SK-N-SH treated with all-trans-retinoic acid at 6 μM for 48 hours (cell line): ENCODE results near the gene BABAM2.

Experiments
- ATAC-seq: fragments of 200-7000 bp; cut with Tn5 transposase; 3 replicates; pipeline ENCODE4 v1.9.1; 2020; ENCODE audit warnings: mild to moderate bottlenecking, moderate library complexity
- ARNTL ChIP-seq: fragments of 450-650 bp; formaldehyde crosslinking; IDR thresholded peaks from 2 replicates; pipeline ENCODE4 v1.5.0; 2020; ENCODE audit warnings: low read depth, mild to moderate bottlenecking, moderate library complexity, borderline replicate concordance
- BACH2 ChIP-seq: fragments of 250-450 bp; sonication (Bioruptor Pico); IDR thresholded peaks from 2 replicates; pipeline ENCODE4 v1.9.0; 2021; ENCODE audit warnings: mild to moderate bottlenecking, borderline replicate concordance
- CREB5 ChIP-seq: fragments of 250-450 bp; sonication (Bioruptor Pico); IDR thresholded peaks from 2 replicates; pipeline ENCODE4 v1.5.1; 2020; ENCODE audit warnings: low read depth, mild to moderate bottlenecking, moderate library complexity
- CSDC2 ChIP-seq: fragments of 250-450 bp; sonication (Bioruptor Pico); IDR thresholded peaks from 2 replicates; pipeline ENCODE4 v1.5.0; 2020; ENCODE audit warnings: mild to moderate bottlenecking, moderate library complexity
- ESRRG ChIP-seq: fragments of 250-450 bp; sonication (Bioruptor Pico); IDR thresholded peaks from 2 replicates; pipeline ENCODE4 v1.6.1; 2021; ENCODE audit warnings: mild to moderate bottlenecking
- GLIS3 ChIP-seq: fragments of 250-450 bp; sonication (Bioruptor Pico); IDR thresholded peaks from 2 replicates; pipeline ENCODE4 v1.5.0; 2020; ENCODE audit warnings: mild to moderate bottlenecking, moderate library complexity
- ISL1 ChIP-seq: fragments of 250-450 bp; sonication (Bioruptor Pico); IDR thresholded peaks from 2 replicates; pipeline ENCODE4 v2.1.2; 2022; ENCODE audit warnings: mild to moderate bottlenecking, moderate library complexity
- OSR1 ChIP-seq: fragments of 250-450 bp; sonication (Bioruptor Pico); IDR thresholded peaks from 2 replicates; pipeline ENCODE4 v1.8.0; 2022; ENCODE audit warnings: moderate library complexity, mild to moderate bottlenecking, inconsistent platforms
- PATZ1 ChIP-seq: fragments of 250-450 bp; sonication (Bioruptor Pico); IDR thresholded peaks from 2 replicates; pipeline ENCODE4 v1.8.0; 2020; ENCODE audit warnings: mild to moderate bottlenecking, moderate library complexity, borderline replicate concordance
- POU6F1 ChIP-seq: fragments of 250-450 bp; sonication (Bioruptor Pico); IDR thresholded peaks from 2 replicates; pipeline ENCODE4 v1.8.0; 2021; ENCODE audit warnings: low read depth, mild to moderate bottlenecking, moderate library complexity, borderline replicate concordance
- PPARA ChIP-seq: fragments of 250-450 bp; sonication (Bioruptor Pico); IDR thresholded peaks from 2 replicates; pipeline ENCODE4 v1.5.0; 2020; ENCODE audit warnings: mild to moderate bottlenecking, borderline replicate concordance
- RARB ChIP-seq: fragments of 250-450 bp; sonication (Bioruptor Pico); IDR thresholded peaks from 2 replicates; pipeline ENCODE4 v1.8.0; 2021; ENCODE audit warnings: mild to moderate bottlenecking, moderate library complexity
- SNAI2 ChIP-seq: fragments of 250-450 bp; sonication (Bioruptor Pico); IDR thresholded peaks from 2 replicates; pipeline ENCODE4 v1.5.0; 2020; ENCODE audit warnings: mild to moderate bottlenecking, moderate library complexity
- TCF4 ChIP-seq: fragments of 250-450 bp; sonication (Bioruptor Pico); IDR thresholded peaks from 2 replicates; pipeline ENCODE4 v1.8.0; 2021; ENCODE audit warnings: mild to moderate bottlenecking, moderate library complexity, borderline replicate concordance
- TOX ChIP-seq: fragments of 250-450 bp; sonication (Bioruptor Pico); IDR thresholded peaks from 2 replicates; pipeline ENCODE4 v1.8.0; 2021; ENCODE audit warnings: mild to moderate bottlenecking, moderate library complexity, borderline replicate concordance
- TSHZ2 ChIP-seq: fragments of 250-450 bp; sonication (Bioruptor Pico); IDR thresholded peaks from 2 replicates; pipeline ENCODE4 v1.5.0; 2020; ENCODE audit warnings: mild to moderate bottlenecking, moderate library complexity
- ZC3H10 ChIP-seq: fragments of 250-450 bp; sonication (Bioruptor Pico); IDR thresholded peaks from 2 replicates; pipeline ENCODE4 v1.5.1; 2021; ENCODE audit warnings: mild to moderate bottlenecking, moderate library complexity
- ZFP3 ChIP-seq: fragments of 250-450 bp; sonication (Bioruptor Pico); IDR thresholded peaks from 2 replicates; pipeline ENCODE4 v1.5.0; 2020; ENCODE audit warnings: mild to moderate bottlenecking, moderate library complexity
- ZFP30 ChIP-seq: fragments of 450-650 bp; formaldehyde crosslinking; IDR thresholded peaks from 2 replicates; pipeline ENCODE4 v1.5.0; 2022; ENCODE audit warnings: mild to moderate bottlenecking, moderate library complexity
- ZNF565 ChIP-seq: fragments of 450-650 bp; formaldehyde crosslinking; conservative IDR thresholded peaks from 2 replicates; pipeline ENCODE4 v1.5.0; 2020; ENCODE audit warnings: low read depth, mild to moderate bottlenecking, moderate library complexity
- ZNF70 ChIP-seq: fragments of 450-650 bp; formaldehyde crosslinking; IDR thresholded peaks from 2 replicates; pipeline ENCODE4 v1.5.0; 2020; ENCODE audit warnings: mild to moderate bottlenecking, moderate library complexity
- ZNF8 ChIP-seq: fragments of 450-650 bp; formaldehyde crosslinking; IDR thresholded peaks from 2 replicates; pipeline ENCODE4 v1.5.0; 2020; ENCODE audit warnings: mild to moderate bottlenecking, moderate library complexity

The BABAM2 gene

GRCh38 chr2:28233164-28233676 lies 342.7 kb downstream of the BABAM2 start:
- ATAC-seq, result peak; percentile 68
- no peak for TF ChIP-seq ZNF70 (CRISPR knock-in tag)
- TF ChIP-seq CREB5, result no peak
- TF ChIP-seq ISL1 (CRISPR knock-in tag), result peak; percentile 66
- no peak for TF ChIP-seq TOX
- TF ChIP-seq PATZ1 (CRISPR knock-in tag), result no peak
- TF ChIP-seq GLIS3 (CRISPR knock-in tag), result no peak
- no peak for TF ChIP-seq OSR1 (CRISPR knock-in tag)

- TF ChIP-seq ZNF565 (no peak), TCF4 (CRISPR knock-in tag) (no peak), POU6F1 (CRISPR knock-in tag) (no peak), ZC3H10 (CRISPR knock-in tag) (no peak), OSR1 (CRISPR knock-in tag) (no peak), GLIS3 (CRISPR knock-in tag) (no peak), PATZ1 (CRISPR knock-in tag) (no peak), ZFP3 (CRISPR knock-in tag) (no peak), ZNF70 (CRISPR knock-in tag) (no peak), ARNTL (CRISPR knock-in tag) (no peak), ZNF8 (no peak), CREB5 (no peak), RARB (CRISPR knock-in tag) (no peak), BACH2 (CRISPR knock-in tag) (no peak), ZFP30 (CRISPR knock-in tag) (no peak), CSDC2 (CRISPR knock-in tag) (no peak), TOX (no peak), SNAI2 (CRISPR knock-in tag) (no peak)
- no peak for ATAC-seq
These were observed 344.3 kb downstream of the BABAM2 start for GRCh38 chr2:28234807-28235206.

- no peak for ATAC-seq
- no peak; the same call in 1 of the 2 replicates for TF ChIP-seq TCF4 (CRISPR knock-in tag)
- TF ChIP-seq TOX, result no peak
- TF ChIP-seq ESRRG (CRISPR knock-in tag), result no peak
- TF ChIP-seq ZFP30 (CRISPR knock-in tag), result no peak
- TF ChIP-seq PPARA (CRISPR knock-in tag), result no peak
- TF ChIP-seq POU6F1 (CRISPR knock-in tag), result no peak
- no peak for TF ChIP-seq ZNF70 (CRISPR knock-in tag)
- TF ChIP-seq ZFP3 (CRISPR knock-in tag), result no peak
- TF ChIP-seq TSHZ2 (CRISPR knock-in tag), result no peak
- no peak for TF ChIP-seq RARB (CRISPR knock-in tag)
- TF ChIP-seq PATZ1 (CRISPR knock-in tag), result no peak
- TF ChIP-seq ZC3H10 (CRISPR knock-in tag), result no peak
- TF ChIP-seq SNAI2 (CRISPR knock-in tag), result no peak
These were observed 348.7 kb downstream of the BABAM2 start for GRCh38 chr2:28239207-28239606.
